GM19023 (cell line): Measurements from ENCODE around the gene PHF2.

Experiments used
- ATAC-seq: cut with Tn5 transposase; IDR thresholded peaks from one replicate; pipeline ENCODE4 v1.9.1; 2021; ENCODE audit warnings: mild to moderate bottlenecking, moderate library complexity; ENCODE audit not compliant: unreplicated experiment

Gene PHF2

GRCh38 chr9:93622691-93623090 is 46.3 kb downstream of the PHF2 start:
- no peak for ATAC-seq

DNA sequence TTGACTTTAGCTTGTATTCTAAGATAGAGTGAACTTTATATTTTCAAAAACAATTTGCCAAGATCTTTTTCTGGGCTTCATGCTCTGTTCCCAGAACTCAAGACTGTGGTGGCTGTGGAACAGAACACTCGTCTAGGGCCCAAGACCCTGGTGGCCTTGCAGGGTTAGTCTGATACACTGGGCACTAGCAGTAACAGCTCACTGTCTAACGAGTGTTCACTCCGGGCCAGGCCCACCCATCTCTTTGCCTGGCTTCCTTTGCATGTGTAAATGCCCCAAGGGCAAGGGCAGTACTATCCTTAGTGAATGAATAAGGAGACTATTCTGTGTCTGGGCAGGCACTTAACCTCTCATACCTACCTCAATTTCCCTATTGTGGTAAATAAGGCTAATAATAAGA is 47.4 kb downstream of the PHF2 start:
- ATAC-seq = no peak

DNA sequence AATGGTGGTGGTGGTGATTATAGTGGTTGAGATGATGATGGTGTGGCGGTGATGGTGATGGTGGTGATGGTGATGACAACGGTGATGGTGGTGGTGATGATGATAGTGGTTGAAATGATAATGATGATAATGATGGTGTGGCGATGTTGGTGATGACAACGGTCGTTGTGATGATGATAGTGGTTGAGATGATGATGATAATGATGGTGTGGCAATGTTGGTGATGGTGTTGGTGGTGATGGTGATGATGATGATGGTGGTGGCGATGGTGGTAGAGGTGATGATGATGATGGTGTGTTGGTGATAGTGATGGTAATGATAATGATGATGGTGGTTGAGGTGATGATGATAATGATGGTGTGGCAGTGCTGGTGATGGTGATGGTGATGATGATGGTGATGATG is 48.0 kb downstream of the PHF2 start:
- no peak for ATAC-seq

DNA sequence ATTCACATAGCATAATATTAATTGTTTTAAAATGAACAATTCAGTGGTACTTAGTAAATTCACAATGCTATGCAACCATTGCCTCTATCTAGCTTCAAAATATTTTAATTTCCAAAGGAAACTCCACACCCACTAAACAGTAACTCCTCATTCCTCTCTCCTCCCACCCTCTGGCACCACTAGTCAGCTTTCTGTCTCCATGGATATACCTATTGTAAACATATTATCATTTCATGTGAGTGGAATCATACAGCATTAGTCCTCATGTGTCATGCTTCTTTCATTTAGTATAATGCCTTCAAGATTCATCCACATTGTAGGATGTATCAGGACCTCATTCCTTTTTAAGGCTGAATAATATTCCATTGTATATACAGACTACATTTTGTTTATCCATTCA is 48.6 kb downstream of the PHF2 start:
- ATAC-seq = no peak

DNA sequence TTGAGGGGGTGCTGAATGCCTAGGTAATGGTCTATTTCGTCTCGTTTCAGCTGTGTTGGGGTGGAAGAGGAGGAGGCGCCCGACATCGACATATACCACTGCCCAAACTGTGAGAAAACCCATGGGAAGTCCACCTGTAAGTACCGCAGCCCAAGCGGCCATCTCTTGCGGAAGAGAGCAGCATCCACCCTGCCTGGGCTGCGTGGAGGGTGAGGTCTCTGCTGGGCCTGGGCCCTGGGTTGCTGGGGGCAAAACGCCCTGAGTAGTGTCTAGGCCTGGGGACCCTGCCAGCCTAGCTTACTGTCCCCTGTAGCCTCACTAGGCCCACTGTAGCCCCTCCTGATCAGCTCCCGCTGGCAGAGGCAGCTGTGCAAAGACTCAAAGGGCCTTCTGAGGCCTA is 53.5 kb downstream of the PHF2 start:
- no peak for ATAC-seq

DNA sequence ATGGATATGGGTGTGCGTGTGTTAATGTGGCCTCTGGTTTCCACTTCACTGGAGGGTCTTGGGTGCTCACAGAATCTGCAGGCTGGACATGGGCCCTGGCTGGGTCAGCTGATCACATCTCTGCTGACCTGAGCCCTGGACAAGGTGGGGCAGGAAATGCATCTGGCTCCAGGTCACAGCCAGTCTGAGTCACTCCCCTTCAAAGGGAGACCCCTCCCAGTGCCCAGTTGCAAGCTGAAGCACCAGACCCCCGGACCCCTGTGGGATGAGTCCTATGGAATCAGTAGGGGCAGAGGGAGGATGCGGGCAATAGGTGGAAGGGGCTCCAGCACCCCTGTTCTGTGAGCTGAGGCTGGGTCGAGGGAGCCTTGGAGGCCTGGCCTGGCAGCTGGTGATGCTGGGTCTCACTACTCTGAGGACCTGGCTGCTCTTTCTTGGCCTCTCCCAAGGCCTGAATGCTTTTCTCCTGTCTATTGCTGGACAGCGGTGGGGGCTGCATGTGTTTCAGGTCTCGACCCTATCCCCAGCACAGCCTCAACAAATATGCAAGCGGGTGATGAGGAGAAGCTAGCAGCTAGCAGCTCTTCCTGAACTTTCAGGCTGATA is 54.5 kb downstream of the PHF2 start:
- no peak for ATAC-seq

DNA sequence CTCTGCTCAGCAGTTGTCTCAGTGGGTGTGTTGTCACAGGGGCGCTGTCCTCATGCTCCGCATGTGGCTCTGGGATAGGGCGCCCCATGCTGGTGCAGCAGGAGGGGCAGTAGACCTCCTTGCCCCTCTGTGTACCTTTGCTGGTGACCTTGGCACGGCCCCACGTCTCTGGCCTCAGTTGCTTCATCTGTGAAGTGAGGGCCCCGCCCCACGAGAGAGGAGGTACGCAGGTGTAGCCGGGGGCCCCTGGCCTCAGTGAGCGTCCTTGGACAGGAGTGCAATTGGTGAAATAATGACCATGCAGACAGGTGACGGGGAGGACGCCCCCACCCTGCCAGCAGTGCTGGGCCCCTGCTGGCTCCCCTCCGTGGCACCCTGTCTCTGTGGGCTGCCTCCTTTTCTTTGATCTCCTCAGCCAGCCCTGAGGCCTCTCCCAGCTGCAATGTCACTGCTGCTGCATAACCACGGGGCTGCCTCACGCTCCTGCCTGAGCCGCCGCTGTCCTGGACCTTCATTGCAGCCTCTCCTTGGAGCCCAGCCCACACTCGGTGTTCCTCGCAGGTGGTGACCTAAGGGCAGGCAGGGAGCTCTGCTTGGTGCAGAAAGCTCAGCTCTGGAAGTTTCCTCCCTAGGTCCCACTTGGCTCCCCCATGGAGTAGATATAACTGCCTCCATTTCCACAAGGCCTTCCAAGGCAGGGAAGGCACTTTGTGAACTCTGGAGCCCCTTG is 57.3 kb downstream of the PHF2 start:
- no peak for ATAC-seq

DNA sequence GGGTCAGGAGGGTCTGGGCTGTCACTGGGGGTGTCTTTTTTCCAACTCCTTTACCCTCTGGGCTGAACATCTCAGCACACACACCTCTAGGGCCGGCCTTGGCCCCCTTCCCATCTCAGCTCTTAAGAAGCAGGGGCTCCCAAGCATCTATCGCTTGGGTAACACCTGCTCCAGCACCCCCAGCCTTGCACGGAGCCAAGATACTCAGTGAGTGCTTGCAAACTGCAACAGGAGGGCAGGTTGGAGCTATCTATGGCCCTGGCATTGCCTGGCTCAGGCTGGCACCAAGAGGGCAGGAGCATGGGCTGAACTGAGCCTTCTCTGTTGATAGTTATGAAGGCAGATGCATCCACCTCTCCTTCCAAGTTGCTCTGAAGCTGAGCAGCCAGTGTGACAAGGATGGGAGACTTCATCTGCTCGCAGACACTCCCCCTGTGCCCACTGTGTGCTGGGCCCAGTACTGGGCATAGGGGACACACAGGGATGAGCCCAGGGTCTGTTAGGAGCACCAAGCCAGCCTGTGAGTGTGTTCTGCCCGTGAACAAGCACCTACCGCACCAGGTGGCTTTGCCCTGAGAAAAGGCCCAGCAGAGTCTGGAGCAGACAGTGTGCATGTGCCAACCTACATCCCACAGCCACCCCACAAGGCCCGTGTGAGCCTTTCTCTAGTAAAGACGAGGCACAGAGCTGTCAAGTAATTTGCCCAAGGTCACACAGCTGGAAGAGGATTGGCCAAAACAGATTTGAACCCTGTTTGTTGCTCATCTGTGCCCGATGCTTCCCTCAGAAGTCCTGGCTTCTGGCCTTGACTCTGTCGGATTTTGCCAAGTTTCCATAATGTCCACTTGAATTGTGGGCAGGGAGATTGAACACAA is 58.2 kb downstream of the PHF2 start:
- ATAC-seq = no peak

- no peak for ATAC-seq
Measured at GRCh38 chr9:93635186-93636107, 59.1 kb downstream of the PHF2 start.

- ATAC-seq = no peak
Measured at GRCh38 chr9:93636172-93636661, 59.8 kb downstream of the PHF2 start.

DNA sequence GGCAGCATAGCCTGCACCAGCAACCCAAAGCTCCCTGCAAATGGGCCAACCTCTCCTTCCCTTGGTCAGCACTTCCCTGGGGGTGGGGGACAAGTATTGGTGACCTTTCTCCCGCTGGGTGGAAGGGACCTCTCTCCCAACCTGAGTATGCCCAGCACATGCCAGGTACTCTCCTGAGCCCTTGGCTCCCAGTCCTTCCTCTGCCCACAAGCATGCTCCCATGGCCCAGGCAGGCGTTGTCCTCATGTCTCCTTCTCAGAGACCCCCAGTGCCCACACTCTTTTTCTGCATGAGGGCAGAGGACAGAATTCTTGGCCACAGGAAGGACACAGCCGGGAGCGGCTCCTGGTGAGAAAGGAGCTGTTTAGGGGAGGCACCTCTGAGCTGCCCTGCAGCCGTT is 60.3 kb downstream of the PHF2 start:
- no peak for ATAC-seq

- no peak for ATAC-seq
Measured at GRCh38 chr9:93637886-93638285, 61.5 kb downstream of the PHF2 start.

GRCh38 chr9:93640027-93640426 is 63.6 kb downstream of the PHF2 start:
- ATAC-seq = no peak

DNA sequence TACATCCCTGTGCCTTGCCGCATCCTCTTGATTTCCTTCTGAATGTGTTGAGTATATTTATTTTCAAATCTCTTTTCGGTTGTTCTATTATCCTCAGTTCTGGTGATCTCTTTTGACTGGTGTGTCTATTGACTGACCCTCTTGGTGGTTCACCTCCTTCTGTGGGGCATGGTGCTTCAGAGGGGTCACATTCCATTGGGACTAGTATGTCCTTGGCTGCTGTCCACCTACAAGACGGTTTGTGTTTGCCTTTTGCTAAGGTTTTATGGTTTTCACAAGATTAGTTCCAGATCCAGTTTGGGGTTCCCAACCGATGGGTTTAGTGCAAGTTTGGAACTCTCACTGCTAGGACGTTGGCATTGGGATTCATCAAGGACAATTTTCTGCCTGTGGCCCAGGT is 66.6 kb downstream of the PHF2 start:
- no peak for ATAC-seq

- ATAC-seq = no peak
Measured at GRCh38 chr9:93644397-93645088, 68.2 kb downstream of the PHF2 start.

DNA sequence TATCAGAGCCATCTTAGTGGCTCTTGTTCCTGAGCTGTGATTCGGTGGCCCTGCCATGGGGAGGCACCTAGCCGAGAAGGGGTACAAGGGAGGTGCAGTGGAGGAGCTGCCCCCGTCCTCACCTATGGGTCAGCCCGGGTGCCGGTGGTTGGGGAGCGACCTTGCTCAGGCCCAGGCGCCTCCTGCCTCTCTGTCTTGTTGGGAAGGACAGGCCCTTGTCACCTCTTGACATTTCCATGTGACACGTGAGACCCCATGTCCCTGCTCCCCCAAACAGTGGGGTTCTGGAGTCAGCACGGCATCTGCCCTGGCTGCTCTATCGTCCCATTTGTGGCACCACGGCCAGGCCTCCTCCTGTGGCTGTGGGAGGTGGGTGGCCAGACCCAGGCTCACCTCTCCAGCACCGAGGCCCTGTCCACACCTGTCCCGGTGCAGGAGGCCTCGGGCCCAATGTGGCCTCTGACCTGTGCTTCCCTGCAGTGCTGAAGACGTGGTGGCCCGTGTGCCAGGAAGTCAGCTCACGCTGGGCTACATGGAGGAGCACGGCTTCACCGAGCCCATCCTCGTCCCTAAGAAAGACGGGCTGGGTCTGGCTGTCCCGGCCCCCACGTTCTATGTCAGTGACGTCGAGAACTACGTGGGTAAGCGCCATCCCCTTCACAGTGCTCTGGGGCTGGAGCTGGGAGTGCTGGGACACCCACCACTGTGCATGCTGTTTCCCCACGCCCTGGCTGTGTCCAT is 68.9 kb downstream of the PHF2 start:
- ATAC-seq = no peak

- no peak for ATAC-seq
Measured at GRCh38 chr9:93645921-93646639, 69.7 kb downstream of the PHF2 start.

GRCh38 chr9:93646640-93647178 is 70.3 kb downstream of the PHF2 start:
- ATAC-seq = no peak
